Gastroesophageal sphincter (tissue), 4 donors: ENCODE measurements around the gene TTYH1. TPM values are rescaled to one million over a fixed set of nuclear protein-coding genes. Genes with fewer than 3 reads are reported as not detected.
"Not testable (repeated sequence)": the region's sequence is repeated elsewhere in the genome, so short reads cannot be mapped to it uniquely, and the experiment has no call there.

Source experiments
- ATAC-seq: fragments of 150-250 bp; one replicate; pipeline ENCODE4 v1.9.1; 2016; ENCODE audit warnings: mild to moderate bottlenecking, moderate library complexity
- H3K27ac ChIP-seq, 4 donors: fragments of 200-600 bp; sonication (generic) in 3 of 4; 1 replicate in 3 of 4; 2 replicates in 1 of 4; pipeline ENCODE4 v1.5.1; 2016 to 2019
- H3K27me3 ChIP-seq: fragments of 200-600 bp; sonication (generic); one replicate; pipeline ENCODE4 v1.5.1; 2019
- H3K36me3 ChIP-seq, 2 donors: fragments of 200-600 bp; sonication (generic); one replicate each; pipeline ENCODE4 v1.5.1; 2019; ENCODE audit warnings: control low read depth in 1 of 2
- H3K4me1 ChIP-seq, 3 donors: fragments of 200-600 bp; sonication (generic); 1 replicate in 2 of 3; 2 replicates in 1 of 3; pipeline ENCODE4 v1.5.1; 2016 to 2019; ENCODE audit warnings: control low read depth in 2 of 3
- H3K4me3 ChIP-seq, 2 donors: fragments of 200-600 bp; sonication (generic); one replicate each; pipeline ENCODE4 v1.5.1; 2019; ENCODE audit warnings: mild to moderate bottlenecking in 1 of 2, moderate library complexity in 1 of 2
- H3K9me3 ChIP-seq, 3 donors: fragments of 200-600 bp; sonication (generic); one replicate each; pipeline ENCODE4 v1.5.1; 2017 to 2019; ENCODE audit warnings: control low read depth in 2 of 3
- EP300 ChIP-seq: sonication (generic); formaldehyde crosslinking; IDR thresholded peaks from one replicate; pipeline ENCODE4 v1.6.1; 2017; ENCODE audit warnings: antibody characterized with exemption, mild to moderate bottlenecking
- POLR2A ChIP-seq, 2 donors: fragments of 450-650 bp; IDR thresholded peaks; one replicate each; pipeline ENCODE4 v1.6.1; 2017; ENCODE audit warnings: antibody characterized with exemption in 2 of 2, mild to moderate bottlenecking in 2 of 2, moderate library complexity in 1 of 2
- POLR2AphosphoS5 ChIP-seq: sonication (generic); formaldehyde crosslinking; IDR thresholded peaks from one replicate; pipeline ENCODE4 v1.6.1; 2017; ENCODE audit warnings: antibody characterized with exemption
- WGBS, 2 donors: methylation state at CpG; one replicate each; pipeline ENCODE4 v1.1.5; 2018; ENCODE audit warnings: low coverage in 1 of 2; 5-methylcytosine and 5-hydroxymethylcytosine counted together
- total RNA-seq, 4 donors: library from RNA; depleted of rRNA; stranded (reverse); fragments of >200 nt; gene quantifications; one replicate each; pipeline ENCODE4 v1.1.0, GENCODE V29; 2016
- TF ChIP-seq, protein P1 (sequence below), 4 experiments: fragments of 200-600 bp in 2 of 4; fragments of 450-650 bp in 2 of 4; sonication (generic) in 1 of 4; IDR thresholded peaks; one replicate each; pipeline ENCODE4 v1.5.1; 2017 to 2019; ENCODE audit warnings: antibody characterized with exemption in 4 of 4, mild to moderate bottlenecking in 2 of 4, moderate library complexity in 2 of 4

TTYH1 gene
- total RNA-seq, 4 donors from 2014 or later, result 1.2 to 19.8 (median 5.5) TPM

DNA sequence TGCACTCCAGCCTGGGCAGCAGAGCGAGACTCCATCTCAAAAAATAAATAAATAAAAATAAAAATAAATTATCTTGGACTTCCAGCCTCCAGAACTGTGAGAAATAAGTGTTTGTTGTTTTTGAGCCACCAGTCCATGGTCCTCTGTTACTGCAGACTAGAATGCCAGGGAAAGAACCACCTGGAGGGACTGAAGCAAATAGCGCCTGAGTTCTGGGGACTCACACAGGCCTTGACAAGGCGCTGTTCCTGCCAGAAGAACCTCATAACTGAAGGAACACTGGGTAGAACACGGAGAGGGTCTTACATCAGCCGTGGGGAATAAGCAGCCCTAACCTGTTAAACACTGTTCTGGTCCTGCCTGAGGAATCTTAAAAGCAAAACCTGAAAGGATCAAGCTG, 25.4 kb downstream of the TTYH1 start:
- Histone ChIP-seq H3K9me3 (no peaks in the 10 kb centered on the region), H3K4me3 (no peak overlapping the region), H3K36me3 (peaks cover 0 to 40% of the 10 kb centered on the region in 2 donors), H3K27me3 (no peaks in the 10 kb centered on the region), H3K4me1 (peaks cover 0 to 24% (median 6%) of the 10 kb centered on the region in 3 donors), H3K27ac (no peak overlapping the region)
- TF ChIP-seq, protein P1, sequence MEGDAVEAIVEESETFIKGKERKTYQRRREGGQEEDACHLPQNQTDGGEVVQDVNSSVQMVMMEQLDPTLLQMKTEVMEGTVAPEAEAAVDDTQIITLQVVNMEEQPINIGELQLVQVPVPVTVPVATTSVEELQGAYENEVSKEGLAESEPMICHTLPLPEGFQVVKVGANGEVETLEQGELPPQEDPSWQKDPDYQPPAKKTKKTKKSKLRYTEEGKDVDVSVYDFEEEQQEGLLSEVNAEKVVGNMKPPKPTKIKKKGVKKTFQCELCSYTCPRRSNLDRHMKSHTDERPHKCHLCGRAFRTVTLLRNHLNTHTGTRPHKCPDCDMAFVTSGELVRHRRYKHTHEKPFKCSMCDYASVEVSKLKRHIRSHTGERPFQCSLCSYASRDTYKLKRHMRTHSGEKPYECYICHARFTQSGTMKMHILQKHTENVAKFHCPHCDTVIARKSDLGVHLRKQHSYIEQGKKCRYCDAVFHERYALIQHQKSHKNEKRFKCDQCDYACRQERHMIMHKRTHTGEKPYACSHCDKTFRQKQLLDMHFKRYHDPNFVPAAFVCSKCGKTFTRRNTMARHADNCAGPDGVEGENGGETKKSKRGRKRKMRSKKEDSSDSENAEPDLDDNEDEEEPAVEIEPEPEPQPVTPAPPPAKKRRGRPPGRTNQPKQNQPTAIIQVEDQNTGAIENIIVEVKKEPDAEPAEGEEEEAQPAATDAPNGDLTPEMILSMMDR (IDR thresholded peaks at IDR 0.05), result no peak
- TF ChIP-seq EP300 (no peak), POLR2A (IDR thresholded peaks at IDR 0.05) (no peak)
- no peak for ATAC-seq
- WGBS, 2 donors, result 85 to 86% methylated on average over 4 to 5 of the region's 5 CpGs

DNA sequence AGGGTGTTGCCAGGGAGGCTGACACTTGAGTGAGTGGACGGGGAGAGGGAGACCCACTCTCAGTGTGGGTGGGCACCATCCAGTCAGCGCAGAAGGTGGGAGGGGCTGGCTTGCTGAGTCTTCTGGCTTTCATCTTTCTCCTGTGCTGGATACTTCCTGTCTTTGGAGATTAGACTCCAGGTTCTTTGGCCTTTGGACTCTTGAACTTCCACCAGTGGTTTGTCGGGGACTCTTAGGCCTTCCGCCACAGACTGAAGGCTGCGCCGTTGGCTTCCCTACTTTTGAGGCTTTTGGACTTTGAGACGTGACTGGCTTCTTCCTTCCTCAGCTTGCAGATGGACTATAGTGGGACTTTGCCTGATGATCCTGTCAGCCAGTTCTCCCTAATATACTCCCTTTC, 29.5 kb downstream of the TTYH1 start:
- Histone ChIP-seq H3K9me3 (no peaks in the 10 kb centered on the region), H3K4me3 (no peak overlapping the region), H3K27ac (no peak overlapping the region), H3K4me1 (peaks cover 0 to 25% (median 8%) of the 10 kb centered on the region in 3 donors), H3K27me3 (no peaks in the 10 kb centered on the region), H3K36me3 (peaks cover 0 to 46% of the 10 kb centered on the region in 2 donors)
- 89 to 92% methylated on average over 5 to 7 of the region's 7 CpGs for WGBS, 2 donors
- TF ChIP-seq POLR2AphosphoS5, result no peak
- no peak for TF ChIP-seq POLR2A (IDR thresholded peaks at IDR 0.05)
- TF ChIP-seq, protein P1 (IDR thresholded peaks at IDR 0.05), result no peak
- TF ChIP-seq EP300, result no peak
- no peak for ATAC-seq

DNA sequence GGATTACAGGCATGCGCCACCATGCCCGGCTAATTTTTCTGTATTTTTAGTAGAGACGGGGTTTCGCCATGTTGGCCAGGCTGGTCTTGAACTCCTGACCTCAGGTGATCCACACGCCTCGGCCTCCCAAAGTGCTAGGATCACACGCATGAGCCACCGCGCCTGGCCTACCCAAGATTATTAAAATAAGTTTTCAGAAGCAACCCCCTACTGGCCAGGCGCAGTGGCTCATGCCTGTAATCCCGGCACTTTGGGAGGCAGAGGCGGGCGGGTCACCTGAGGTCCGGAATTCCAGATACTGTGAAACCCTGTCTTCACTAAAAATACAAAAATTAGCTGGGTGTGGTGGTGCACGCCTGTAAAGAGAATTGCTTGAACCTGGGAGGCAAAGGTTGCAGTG, 31.1 kb downstream of the TTYH1 start:
- WGBS, 2 donors, result 57% methylated on average over 1 of the region's 15 CpGs; no CpG with 5 or more reads in 1 of the 2 donors
- ATAC-seq, H3K9me3 ChIP-seq, H3K27ac ChIP-seq, H3K27me3 ChIP-seq, H3K4me3 ChIP-seq: not testable (repeated sequence)
- Histone ChIP-seq H3K36me3 (peaks cover 0 to 48% of the 10 kb centered on the region in 2 donors), H3K4me1 (peaks cover 3 to 41% (median 22%) of the 10 kb centered on the region in 3 donors)

DNA sequence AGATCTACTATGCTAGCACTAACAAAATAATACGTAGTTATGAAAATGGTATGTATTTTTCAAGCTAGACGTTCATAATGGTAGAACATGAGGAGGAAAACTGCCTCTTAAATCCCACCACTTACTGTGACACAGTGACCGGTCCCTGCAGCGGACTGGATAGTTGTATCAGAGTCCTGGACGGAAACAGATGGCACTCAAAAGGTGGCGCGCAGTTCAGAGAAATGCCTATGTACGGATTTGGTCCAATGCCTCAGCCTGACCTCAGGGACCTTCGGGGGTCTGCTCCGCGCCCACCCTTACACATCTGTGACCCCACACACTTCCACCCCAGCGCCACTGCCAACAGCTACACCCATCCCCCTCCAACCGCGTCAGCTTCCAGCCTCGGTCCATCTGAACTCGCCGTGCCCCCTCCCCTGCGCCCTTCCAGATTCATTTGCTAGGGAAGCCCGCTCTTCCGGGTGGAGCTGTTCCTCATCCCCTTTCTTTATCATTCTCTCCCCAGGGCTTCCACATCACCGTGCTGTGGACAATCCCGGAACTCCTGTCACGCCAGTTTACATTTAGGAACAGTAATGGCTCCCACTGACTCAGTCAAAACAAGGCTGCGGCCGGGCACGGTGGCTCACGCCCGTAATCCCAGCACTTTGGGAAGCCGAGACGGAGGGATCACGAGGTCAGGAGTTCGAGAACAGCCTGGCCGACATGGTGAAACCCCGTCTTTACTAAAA, 32.9 kb downstream of the TTYH1 start:
- peaks cover 3 to 60% (median 30%) of the 10 kb centered on the region in 3 donors for H3K4me1 ChIP-seq
- peak overlapping the region; percentile 73 to 83 for H3K4me3 ChIP-seq
- ATAC-seq, result peak; percentile 22
- H3K27me3 ChIP-seq, result no peaks in the 10 kb centered on the region
- no peaks in the 10 kb centered on the region for H3K9me3 ChIP-seq
- peaks cover 0 to 55% of the 10 kb centered on the region in 2 donors for H3K36me3 ChIP-seq
- H3K27ac ChIP-seq, result peak overlapping the region; percentile 81 to 97 (median 96)
- 0 to 1% methylated on average over 15 to 16 of the region's 34 CpGs for WGBS, 2 donors
- TF ChIP-seq POLR2A (IDR thresholded peaks at IDR 0.05) (no peak), POLR2AphosphoS5 (peak; percentile 38)

DNA sequence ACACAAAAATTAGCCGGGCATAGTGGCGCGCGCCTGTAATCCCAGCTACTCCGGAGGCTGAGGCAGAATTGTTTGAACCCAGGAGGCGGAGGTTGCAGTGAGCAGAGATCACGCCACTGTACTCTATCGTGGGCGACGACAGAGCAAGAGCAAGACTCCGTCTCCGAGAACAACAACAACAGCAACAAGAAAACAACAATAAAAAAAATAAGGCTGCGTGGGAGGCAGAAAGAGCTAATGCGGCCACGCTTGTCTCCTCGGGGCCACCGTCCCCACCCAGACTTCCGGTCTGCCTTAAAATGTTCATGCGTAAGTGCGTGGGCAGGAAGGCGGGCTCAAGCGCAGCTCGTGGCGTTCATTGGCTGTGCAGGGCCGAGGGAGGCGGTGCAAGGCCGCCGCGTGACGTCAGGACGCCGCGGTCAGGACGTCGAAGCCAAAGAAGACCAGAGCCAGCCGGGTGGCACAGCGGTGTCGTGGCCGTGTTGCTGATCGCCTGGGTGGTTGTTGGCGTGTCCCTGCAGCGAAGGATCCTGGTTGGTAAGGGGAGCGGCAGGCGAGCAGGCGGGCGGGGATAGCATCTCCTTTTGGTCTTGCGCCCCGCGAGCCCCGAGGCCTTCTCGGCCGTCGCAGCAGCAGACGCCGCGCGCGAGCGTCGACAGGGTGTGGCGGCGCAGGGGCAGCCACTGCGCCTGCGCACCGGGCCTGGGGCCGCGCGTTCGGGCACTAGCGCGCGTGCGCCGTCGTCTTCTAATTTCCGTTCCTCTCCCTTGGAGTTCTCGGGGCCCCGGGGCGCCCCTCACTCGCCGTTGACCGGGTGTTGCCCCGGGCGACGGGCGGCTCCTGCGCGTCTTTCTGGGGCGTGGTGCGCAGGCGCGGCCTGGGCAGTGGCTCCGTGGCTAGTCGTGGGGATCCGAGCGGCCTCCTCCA, 33.8 kb downstream of the TTYH1 start, which contains the start of gene LENG8:
Gene LENG8 (plus strand): TSS at position 426 of the 927 bp plus-strand sequence. CDS start 2,146 bp downstream, outside the sequence.
- TF ChIP-seq EP300 (no peak), POLR2A (IDR thresholded peaks at IDR 0.05) (peak; percentile 95), POLR2AphosphoS5 (peak; percentile 98)
- TF ChIP-seq, protein P1 (IDR thresholded peaks at IDR 0.05), result peak in 2 of 4 experiments; percentile 7 to 20
- Histone ChIP-seq H3K27ac (peak within 1 kb of the TSS; percentile 90 to 97 (median 96)), H3K4me3 (peak within 1 kb of the TSS; percentile 73 to 83), H3K36me3 (peaks cover 0 to 56% of the 10 kb centered on the region in 2 donors), H3K9me3 (no peaks in the 10 kb centered on the region), H3K4me1 (peaks cover 3 to 67% (median 30%) of the 10 kb centered on the region in 3 donors), H3K27me3 (no peaks in the 10 kb centered on the region)
- WGBS, 2 donors, result 0% methylated on average over 12 of the region's 96 CpGs
- peak; percentile 98 for ATAC-seq
